Non-pigmented ciliary epithelial cell (primary cell): ENCODE results near the gene NUP210.
"Not testable (repeated sequence)": the region's sequence is repeated elsewhere in the genome, so short reads cannot be mapped to it uniquely, and the experiment has no call there.

Source experiments
- DNase-seq: peaks from one replicate; pipeline ENCODE4 v3.0.0-alpha.2; 2010; ENCODE audit warnings: low read depth

The NUP210 gene

DNA sequence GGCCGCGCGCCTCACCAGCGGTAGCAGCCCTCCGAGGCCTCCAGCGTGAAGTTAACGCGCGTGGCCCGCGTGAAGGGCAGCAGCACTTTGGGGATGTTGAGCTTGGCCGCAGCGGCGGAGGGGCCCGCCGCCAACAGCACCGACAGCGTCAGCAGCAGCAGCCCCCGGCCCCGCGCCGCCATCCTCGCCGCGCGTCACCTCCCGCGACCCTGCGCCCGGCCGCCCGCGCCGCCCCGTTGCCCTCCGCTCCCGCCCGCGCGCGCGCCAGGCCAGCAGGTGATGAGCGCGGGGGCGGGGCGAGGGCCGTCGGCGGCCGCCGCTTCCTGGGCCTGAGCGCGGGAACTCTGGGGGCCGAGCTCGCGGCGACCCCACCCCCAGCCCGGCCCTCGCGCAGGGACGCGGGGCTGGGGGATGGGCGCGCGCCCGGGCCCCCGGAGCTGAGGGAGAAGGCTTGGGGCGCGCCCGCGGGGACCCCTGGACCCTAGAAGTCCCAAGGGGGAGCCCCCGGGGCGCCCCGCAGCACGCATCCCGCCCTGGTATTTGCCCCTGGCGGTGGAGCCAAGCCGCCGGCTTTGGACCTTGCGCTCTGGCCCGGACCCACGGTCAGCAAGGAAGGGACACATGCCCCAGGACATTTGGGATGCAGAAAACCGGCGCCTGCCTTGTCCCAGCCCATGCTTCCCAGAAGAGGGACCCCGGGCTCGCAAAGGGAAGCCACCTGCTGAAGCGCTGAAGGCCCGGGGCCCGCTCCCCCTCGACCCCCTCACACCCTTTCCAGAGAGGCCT lies at the start of gene NUP210:
NUP210 (minus strand) TSS at position 278 of the 786 bp plus-strand sequence; CDS start at position 182, 96 bp downstream.
- no peak for DNase-seq

DNA sequence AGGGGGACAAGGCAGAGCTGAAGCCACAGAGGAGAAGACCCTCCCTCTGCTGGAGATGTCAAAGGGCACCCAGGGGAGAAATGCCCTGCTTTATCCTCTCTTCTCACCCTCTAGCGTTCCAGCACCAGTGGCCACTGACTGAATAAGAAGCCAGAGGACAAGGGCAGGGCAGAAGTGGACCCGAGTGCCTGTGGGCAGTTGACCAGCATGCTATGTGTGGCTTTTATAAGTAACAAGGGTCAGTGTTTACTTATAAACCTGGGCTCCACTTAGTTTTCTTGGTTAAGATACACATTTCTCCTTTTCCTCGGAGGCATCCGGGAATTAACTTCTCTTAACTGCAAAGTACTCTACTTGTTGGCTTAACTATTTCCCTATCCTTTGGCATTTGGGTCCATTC lies 46.7 kb upstream of the NUP210 start:
- DNase-seq, result no peak

DNA sequence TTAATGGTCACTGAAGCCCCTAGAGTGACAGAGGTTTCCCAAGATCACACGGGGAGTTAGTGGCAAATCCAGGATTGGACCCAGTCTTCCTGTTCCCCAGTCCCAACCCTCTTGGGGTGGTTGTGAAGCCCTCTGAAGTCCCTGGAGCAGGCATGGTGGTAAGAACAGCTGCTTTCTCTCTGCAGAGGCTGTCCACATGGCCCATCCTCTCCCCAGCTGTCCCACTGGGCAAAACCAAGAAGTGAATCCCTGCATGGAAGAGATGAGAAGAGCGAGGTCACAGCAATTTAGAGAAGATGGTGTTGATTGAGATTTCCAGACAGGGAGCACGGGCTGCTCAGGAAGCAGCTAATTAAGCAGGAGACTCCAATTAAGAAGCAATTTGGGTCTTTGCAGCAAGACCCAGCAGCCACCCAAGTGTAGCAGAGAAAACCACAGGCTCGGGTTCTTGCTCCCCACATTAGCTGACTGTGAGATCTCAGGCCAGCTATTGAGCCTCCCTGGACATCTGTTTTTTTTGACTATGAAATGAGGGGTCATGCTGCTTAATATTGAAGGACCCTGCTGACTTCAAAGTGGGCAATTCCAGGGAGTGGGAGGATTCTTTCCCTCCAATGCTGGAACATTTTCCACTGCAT lies 45.2 kb upstream of the NUP210 start:
- DNase-seq, result no peak

DNA sequence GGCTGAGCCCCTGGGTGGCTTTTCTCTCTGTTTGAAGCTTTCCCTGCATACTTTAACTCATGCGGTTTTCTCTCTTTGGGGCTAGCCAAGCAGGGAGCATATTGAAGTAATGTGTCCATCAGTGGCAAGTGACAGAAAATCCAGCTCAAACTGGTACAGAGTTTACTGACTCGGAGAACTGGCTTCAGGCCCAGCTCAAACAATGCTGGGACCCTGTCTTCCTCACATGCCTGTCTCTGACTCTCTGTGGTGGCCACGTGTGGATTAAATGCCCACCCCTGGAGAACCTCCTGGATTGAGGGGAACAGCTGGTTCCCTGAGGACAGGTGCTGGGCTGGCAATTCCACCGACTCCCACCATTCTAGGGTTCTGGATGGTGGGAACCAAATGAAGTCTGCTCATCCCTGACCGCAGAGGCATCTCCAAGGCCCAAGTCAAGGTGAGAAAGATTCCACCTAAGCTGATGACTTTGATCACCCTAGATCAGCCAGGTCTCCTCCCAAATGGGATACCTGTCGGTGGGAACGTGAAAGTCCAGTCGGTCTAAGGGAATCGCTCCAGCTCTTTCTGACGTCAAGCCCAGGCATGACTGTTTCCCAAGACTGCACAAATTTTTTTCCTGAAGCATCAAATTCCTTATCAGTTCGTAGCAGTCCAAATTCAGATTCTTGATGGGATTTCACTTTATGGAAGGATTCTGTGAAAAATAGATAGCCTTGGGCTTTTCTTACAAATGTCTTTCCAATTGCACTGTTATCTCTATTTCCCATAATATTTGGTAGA lies 43.7 kb upstream of the NUP210 start:
- no peak for DNase-seq

DNA sequence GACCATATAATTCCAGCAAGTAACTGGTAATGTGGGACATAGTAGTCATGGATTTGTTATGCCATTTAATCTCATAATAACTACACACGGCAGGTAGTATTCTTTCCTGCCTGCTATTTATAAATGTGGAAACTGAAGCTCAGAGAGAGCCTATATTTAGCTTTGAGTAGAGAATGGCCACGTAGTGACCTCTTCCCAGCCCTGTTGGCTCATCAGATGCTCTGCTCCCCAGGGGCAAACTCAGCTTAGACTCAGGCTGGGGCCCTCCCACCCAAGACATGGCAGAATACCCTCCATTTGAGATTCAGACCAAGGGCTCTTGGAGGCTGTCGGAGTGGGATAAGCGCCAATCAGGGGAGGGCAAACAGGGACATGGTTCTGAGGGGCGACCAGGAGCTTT lies 42.7 kb upstream of the NUP210 start:
- DNase-seq, result no peak

DNA sequence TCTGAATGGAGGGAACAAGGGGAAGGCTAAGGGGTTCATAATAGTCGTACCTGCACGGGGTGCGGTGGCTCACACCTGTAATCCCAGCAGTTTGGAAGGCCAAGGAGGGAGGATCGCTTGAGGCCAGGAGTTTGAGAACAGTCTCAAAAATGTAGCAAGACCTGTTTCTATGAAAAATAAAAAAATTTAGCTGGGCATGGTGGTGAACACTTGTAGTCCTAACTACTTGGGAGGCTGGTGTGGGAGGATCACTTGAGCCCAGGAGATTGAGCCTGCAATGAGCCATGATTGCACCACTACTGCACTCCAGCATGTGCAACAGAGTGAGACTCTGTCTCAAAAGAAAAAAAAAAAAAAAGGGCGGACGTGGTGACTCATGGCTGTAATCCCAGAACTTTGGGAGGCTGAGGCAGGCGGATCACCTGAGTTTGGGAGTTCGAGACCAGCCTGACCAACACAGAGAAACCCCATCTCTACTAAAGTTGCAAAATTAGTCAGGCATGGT lies 42.1 kb upstream of the NUP210 start:
- no peak for DNase-seq

DNA sequence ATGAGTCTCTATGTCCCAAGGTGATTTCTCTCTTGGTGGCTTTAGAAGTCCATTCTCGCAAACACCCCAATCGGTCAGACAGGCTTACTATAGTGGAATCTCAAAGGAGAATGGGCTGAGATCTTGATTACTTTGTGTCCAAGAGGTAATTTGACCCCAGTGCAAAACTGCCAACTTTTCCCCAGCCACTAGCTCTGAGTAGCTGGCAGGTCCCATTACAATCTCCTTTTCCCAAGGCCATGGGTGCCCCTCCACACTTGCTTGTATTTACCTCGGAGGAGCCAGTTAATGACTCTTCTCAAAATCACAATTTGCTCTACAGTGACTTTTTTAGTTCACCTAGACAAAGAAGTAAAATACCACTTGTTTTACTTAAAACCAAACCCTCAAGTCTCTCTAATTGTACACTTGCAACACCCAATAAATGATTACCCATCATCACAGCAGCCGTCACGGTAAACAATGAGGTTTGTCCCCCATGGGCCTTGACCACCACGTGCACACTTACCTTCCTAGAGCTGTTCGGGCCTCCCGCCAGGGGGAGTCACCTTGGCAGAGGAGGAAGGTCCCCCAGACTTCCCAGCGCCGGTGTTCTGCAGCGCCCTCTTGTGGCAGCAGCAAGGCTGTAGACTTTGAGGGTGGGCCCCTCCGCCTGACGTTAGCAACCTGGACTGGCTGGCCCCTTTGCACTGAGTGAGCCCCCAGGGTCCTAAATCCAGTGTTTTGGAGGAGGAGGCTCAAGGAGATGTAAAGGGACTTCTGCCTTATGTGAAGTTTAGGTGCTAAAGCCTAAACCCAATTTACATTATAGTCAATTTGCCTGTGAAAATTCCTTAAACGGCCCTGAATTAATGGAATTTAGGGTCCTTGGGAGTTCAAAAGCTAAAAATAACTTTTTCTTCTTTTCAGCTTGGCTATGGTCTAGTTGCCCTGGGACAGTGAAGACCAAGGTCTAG lies 41.3 kb upstream of the NUP210 start:
- no peak for DNase-seq

DNA sequence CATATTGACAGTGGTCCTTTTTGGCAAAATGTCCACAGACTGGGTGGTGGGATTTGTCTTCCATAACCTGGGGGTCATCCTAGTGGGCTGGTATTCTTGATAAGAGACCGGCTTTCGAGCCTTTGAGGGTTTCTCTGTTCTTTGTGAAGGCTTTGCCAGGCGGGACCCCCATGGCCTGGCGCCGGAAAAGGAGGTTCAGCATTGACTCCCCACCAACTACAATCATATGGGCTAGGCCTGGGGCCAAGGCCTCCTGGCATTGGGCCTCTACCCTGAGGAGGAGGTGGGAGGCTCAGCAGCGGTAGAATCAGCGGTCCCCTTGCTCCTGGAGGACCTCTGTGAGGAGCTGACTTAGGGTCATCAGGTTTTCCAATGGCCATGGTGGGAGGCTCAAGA lies 40.2 kb upstream of the NUP210 start:
- no peak for DNase-seq

DNA sequence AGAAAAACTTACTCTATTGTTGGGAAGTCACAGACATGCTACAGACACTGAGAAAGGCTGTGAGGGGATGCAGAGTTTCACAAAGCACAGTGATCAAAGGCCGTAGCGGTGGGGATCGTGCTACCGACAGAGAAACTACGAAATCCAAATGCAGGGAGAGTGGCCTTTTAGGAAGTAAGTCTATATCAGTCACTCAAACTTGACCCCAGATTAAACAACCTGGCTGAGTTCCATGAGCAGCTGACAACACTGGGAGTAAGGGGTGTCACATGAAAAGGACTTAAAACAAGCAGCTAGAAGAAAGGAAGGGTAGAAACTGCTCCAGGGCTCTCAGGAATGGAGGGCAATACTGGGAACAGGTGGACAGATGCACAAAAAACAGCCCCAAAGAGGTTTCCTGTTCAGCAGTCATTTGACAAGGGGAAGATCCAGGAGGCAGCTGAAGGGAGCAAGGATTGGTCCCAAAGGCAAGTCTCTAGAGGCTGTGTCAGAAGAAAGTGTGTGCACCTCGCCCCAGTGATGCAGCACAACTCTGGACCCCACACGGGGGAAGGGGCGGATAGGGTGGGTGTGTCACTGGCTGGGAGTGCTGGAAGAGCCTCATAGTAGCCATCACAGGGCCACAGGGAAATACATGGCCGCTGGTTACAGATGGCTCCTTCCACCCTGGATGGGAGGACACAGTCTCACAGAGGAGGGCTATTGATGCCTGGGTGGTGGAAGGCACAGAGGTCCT lies 39.7 kb upstream of the NUP210 start:
- DNase-seq, result no peak

DNA sequence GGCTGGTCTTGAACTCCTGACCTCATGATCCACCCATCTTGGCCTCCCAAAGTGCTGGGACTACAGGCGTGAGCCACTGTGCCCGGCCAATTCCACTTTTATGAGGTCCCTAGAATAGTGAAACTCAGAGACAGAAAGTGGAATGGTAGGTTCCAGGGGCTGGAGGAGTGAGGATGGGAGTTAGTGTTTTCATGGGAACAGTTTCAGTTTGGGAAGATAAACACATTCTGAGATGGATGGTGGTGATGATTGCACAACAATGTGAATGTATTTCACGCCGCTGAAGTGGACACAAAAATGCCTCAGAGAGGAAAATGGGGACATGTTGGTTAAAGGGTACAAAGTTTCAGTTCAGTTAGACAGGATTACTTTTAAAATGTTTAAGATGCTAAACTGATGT lies 37.5 kb upstream of the NUP210 start:
- no peak for DNase-seq

DNA sequence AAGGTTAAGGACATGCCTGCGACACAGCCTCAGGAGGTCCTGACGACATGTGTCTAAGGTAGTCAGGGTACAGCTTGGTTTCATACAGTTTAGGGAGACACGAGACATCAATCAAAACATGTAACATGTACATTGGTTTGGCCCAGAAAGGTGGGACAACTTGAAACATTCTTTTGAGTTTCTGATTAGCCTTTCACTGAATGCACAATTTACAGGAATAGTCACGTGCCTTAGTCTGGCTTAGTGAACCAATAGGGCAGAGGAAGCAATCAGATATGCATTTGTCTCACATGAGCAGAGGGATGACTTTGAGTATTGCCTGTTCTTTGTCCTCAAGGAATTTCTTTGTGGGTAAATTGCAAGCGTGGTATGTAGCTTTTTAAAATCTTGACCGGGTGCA lies 35.5 kb upstream of the NUP210 start:
- no peak for DNase-seq

DNA sequence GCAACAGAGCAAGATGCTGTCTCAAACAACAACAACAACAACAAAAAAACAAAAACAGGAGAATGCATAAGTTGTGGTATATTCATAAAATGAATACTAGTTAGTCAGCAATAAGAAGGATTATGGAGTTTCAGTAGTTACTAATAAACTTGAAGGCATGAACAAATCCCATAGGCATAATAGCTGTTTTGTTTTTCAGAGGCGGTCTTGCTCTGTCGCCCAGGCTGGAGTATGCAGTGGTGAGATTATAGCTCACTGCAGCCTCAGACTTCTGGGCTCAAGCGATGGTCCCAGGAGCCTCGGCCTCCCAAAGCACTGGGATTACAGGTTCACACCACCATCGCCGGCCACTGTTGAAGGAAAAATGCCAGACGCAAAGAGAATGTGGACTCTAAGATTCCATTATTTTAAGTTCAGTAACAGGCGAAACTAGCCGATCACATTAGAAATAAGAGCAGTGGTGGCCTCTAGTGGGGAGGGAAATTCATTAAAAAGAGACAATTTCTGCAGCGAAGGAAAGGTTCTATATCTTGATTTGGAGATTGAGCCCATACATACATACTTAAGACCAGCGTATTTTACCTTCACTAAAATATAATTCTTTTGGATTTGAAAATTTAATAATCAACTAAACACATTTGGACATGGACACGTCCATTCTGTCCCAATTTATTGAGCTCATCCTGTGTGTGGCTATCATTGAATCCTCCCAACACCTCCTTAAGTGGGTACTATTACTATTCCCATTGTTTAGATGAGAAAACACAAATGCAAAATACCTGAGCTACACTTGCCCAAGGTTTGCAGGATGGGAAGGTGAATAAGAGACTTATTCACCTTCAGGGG lies 32.6 kb upstream of the NUP210 start:
- DNase-seq, result no peak

DNA sequence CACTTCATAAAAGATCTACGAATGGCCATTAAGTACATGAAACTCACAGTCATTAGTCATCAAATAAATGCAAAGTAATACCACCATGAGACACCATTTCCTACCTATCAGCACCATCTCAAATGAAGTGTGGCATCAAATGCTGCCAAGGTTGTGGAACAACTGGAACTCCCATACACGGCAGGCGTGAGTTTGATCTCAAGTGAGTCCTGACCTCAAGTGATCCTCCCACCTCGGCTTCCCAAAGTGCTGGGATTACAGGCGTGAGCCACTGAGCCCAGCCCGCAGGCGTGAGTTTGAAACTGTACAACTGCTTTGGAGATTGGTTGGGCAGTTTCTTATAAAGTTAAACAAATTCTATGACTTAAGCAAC lies 31.2 kb upstream of the NUP210 start:
- no peak for DNase-seq

DNA sequence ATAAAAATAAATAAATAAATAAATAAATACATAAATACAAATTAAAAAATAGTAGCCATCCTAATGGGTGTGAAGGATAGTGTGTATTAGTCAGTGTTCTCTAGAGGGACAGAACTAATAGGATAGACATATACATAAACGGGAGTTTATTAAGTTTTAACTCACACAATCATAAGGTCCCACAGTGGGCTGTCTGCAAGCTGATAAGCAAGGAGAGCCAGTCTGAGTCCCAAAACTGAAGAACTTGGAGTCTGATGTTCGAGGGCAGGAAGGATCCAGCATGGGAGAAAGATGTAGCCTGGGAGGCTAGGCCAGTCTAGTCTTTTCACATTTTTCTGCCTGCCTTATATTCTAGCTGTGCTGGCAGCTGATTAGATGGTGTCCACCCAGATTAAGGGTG lies 22.8 kb upstream of the NUP210 start:
- not testable (repeated sequence) for DNase-seq

DNA sequence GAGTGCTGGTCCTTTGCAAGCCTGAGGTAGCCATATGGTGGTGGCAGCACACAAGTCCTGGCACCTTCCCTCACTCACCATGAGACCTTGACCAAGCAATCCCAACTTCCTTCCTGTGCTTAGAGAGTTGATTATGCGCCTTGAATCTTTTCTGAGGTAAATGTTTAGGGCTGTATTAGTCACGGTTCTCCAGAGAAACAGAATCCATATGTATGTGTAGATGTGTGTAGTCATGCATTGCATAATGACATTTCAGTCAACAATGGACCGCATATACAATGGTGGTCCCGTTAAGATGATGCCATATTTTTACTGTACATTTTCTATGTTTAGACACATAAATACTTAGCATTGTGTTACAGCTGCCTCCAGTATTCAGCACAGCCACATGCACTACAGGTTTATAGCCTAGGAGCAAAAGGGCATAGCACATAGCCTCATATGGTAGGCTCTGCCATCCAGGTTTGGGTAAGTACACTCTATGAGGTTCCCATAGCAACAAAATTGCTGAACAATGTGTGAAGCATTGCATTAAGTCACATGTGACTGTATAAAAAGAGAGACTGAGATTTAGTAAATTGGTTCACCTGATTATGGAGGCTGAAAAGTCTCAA lies 20.2 kb upstream of the NUP210 start:
- DNase-seq, result no peak

DNA sequence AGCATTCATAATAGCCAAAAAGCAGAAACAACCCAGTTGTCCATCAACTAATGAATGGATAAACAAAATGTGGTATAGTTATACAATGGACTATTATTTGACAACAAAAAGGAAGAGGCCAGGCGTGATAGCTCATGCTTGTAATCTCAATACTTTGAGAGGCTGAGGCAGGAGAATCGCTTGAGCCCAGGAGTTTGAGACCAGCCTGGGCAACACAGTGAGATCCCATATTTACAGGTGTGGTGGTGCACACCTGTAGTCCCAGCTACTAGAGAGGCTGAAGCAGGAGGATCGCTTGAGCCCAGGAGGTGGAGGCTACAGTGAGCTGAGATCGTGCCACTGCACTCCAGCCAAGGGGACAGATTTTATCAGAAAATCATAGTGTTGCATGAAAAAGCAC lies 16.1 kb upstream of the NUP210 start:
- not testable (repeated sequence) for DNase-seq

DNA sequence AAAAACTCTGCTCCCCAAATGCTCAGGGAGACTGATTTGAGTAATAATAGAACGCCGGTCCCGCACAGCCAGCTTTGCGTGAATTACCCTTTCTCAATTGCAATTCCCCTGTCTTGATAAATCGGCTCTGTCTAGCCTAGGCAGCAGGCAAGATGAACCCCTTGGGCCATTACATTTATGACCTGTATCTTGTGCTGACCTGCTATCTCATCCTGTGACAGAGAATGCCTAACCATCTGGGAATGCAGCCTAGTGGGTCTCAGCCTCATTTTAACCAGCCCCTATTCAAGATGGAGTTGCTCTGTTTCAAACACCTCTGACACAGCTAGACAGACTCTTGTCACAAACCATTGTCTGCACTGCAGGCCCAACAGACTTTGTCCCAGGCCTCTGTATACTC lies 13.8 kb upstream of the NUP210 start:
- DNase-seq, result no peak

DNA sequence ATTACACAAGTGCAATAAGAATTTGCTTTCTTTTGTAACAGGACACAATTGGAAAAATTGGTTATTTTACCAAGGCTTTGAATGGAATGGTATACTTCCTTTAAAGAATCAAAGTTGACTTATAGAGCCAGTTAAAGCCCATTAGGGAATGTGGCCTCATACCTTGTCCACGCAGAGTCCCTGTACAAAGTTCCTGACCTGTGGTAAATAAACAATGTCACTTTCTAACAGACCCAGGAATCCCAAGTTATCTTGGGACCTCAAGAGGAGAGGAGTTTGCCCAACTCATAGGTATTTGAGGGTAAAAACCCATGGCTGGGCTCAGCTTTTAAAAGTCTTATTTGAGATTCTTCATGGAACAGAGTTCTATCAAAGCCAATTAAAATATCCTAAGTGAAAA lies 12.0 kb upstream of the NUP210 start:
- no peak for DNase-seq

DNA sequence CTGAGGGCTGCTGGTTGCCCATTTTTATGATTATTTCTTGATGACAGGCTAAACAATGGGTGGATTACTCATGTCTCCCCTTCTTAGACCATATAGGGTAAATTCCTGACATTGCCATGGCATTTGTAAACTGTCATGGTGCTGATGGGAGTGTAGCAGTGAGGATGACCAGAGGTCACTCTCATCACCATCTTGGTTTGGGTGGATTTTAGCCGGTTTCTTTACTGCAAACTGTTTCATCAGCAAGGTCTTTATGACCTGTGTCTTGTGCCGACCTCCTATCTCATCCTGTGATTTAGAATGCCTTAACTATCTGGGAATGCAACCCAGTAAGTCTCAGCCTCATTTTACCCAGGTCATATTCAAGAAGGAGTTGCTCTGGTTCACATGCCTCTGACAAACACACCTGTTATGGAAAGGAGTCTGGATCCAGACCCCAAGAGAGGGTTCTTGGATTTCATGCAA lies 10.3 kb upstream of the NUP210 start:
- DNase-seq, result not testable (repeated sequence)
